ENCODE results near the gene SCFD2. TPM values are rescaled to one million over a fixed set of nuclear protein-coding genes. Genes with fewer than 3 reads are reported as not detected.

The SCFD2 gene
- total RNA-seq, 4 donors from 2014 or later, result 12.7 to 23.7 (median 18.3) TPM

DNA sequence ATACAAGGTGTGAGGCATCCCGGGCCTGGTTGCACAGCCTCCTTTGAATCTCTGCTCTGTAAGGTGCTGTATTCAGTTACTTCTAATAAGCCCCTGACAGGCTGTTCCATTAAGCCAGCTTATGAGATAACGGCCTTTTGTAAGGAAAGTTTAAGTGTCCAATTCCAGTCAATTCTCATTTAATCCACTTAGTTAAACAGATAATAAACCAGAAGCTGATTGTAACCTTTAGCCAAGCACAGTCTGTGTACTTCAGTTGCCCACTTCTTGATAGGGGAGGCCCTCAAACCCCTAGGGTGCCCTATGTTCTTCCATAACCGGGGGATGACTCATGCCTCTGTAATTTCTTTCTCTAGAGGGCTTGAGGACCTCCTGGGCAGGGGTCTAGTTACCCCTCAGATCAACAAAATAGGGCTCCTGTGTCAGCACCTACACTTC is 440.3 kb downstream of the SCFD2 start:
- intact Hi-C loops (cut with DNase I; ENCODE audit: low total_unique reads), result no loop called here
- no peaks in the 10 kb centered on the region for H3K9me3 ChIP-seq
- H3K27me3 ChIP-seq, result no peaks in the 10 kb centered on the region
- no peak overlapping the region for H3K4me3 ChIP-seq
- TF ChIP-seq POLR2A (IDR thresholded peaks at IDR 0.05) (no peak), POLR2AphosphoS5 (IDR thresholded peaks at IDR 0.05) (no peak), EP300 (IDR thresholded peaks at IDR 0.05; ENCODE audit: low read depth) (no peak)
- TF ChIP-seq, protein P1, sequence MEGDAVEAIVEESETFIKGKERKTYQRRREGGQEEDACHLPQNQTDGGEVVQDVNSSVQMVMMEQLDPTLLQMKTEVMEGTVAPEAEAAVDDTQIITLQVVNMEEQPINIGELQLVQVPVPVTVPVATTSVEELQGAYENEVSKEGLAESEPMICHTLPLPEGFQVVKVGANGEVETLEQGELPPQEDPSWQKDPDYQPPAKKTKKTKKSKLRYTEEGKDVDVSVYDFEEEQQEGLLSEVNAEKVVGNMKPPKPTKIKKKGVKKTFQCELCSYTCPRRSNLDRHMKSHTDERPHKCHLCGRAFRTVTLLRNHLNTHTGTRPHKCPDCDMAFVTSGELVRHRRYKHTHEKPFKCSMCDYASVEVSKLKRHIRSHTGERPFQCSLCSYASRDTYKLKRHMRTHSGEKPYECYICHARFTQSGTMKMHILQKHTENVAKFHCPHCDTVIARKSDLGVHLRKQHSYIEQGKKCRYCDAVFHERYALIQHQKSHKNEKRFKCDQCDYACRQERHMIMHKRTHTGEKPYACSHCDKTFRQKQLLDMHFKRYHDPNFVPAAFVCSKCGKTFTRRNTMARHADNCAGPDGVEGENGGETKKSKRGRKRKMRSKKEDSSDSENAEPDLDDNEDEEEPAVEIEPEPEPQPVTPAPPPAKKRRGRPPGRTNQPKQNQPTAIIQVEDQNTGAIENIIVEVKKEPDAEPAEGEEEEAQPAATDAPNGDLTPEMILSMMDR (IDR thresholded peaks at IDR 0.05), result no peak
- in situ Hi-C loops (cut with MboI; ENCODE audit: low pct_ligation_motif_present in 1 of 4, low pct_unique_long_range_greater_than_20kb in 1 of 4, low sequenced_read_pairs in 3 of 4), result no loop called here
- no peaks in the 10 kb centered on the region for H3K36me3 ChIP-seq
- no peak for DNase-seq
- no peaks in the 10 kb centered on the region for H3K4me1 ChIP-seq
- no peak overlapping the region for H3K27ac ChIP-seq
- 89 to 90% methylated on average over 3 of the region's 3 CpGs for WGBS, 2 donors (ENCODE audit: low coverage in 1 of 2)

DNA sequence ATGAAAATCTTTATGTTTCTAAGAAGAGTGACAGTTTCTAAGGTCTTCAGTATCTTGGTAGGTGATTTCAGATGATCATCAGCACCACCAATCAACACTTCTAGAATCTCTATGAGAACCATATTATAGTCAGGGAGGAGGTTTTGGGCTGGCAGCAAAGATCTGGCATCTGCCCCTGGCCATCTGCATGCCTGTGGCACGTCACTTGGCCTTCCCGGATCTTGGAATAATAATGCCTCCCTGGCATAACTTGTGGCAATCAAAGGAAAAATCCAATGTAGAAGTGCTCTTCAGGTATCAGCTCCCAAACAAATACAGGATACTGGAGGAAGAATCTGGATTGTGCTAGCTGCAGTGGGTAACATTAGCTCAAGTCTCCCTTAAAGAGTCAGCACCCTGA is 446.4 kb downstream of the SCFD2 start:
- Histone ChIP-seq H3K36me3 (no peaks in the 10 kb centered on the region), H3K27ac (no peak overlapping the region), H3K9me3 (no peaks in the 10 kb centered on the region), H3K4me3 (no peak overlapping the region), H3K4me1 (peaks cover 0 to 2% (median 2%) of the 10 kb centered on the region in 4 donors), H3K27me3 (no peaks in the 10 kb centered on the region)
- in situ Hi-C loops (cut with MboI; ENCODE audit: low pct_ligation_motif_present in 1 of 4, low pct_unique_long_range_greater_than_20kb in 1 of 4, low sequenced_read_pairs in 3 of 4) (no loop called here), intact Hi-C loops (cut with DNase I; ENCODE audit: low total_unique reads) (no loop called here)
- TF ChIP-seq, protein P1 (IDR thresholded peaks at IDR 0.05), result no peak
- no peak for TF ChIP-seq POLR2AphosphoS5 (IDR thresholded peaks at IDR 0.05)
- TF ChIP-seq EP300 (IDR thresholded peaks at IDR 0.05; ENCODE audit: low read depth), result no peak
- no peak for TF ChIP-seq POLR2A (IDR thresholded peaks at IDR 0.05)
- no peak for DNase-seq
- 86% methylated on average over 2 of the region's 2 CpGs; no CpG with 5 or more reads in 1 of the 2 donors for WGBS, 2 donors (ENCODE audit: low coverage in 1 of 2)

DNA sequence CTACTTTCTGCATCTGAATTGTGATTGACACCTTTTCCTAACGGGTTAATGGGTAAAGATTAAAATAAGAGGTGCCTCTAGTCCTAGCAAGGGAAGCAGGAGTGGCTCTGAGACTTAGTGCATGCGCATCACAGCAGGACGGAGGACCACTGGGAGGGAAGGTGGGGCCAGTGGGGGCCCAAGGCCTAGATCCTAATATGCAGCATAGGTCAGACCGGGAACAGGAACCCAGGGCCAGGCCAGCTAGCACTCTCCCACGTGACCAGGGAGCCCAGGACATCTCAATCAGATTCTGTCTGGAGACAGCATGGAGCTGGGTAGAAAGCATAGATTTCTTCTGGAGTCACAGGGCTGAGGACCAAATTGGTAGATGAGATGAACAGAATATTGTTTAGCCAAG is 448.0 kb downstream of the SCFD2 start:
- WGBS, 2 donors (ENCODE audit: low coverage in 1 of 2), result 96% methylated on average over 5 of the region's 5 CpGs; no CpG with 5 or more reads in 1 of the 2 donors
- no peak overlapping the region for H3K27ac ChIP-seq
- H3K27me3 ChIP-seq, result no peaks in the 10 kb centered on the region
- no peaks in the 10 kb centered on the region for H3K9me3 ChIP-seq
- no peaks in the 10 kb centered on the region for H3K36me3 ChIP-seq
- TF ChIP-seq EP300 (IDR thresholded peaks at IDR 0.05; ENCODE audit: low read depth) (no peak), POLR2A (IDR thresholded peaks at IDR 0.05) (no peak), POLR2AphosphoS5 (IDR thresholded peaks at IDR 0.05) (no peak)
- TF ChIP-seq, protein P1 (IDR thresholded peaks at IDR 0.05), result no peak
- no peak overlapping the region for H3K4me3 ChIP-seq
- intact Hi-C loops (cut with DNase I; ENCODE audit: low total_unique reads), result no loop called here
- H3K4me1 ChIP-seq, result peaks cover 0 to 16% (median 8%) of the 10 kb centered on the region in 4 donors
- in situ Hi-C loops (cut with MboI; ENCODE audit: low pct_ligation_motif_present in 1 of 4, low pct_unique_long_range_greater_than_20kb in 1 of 4, low sequenced_read_pairs in 3 of 4), result no loop called here
- DNase-seq, result no peak

DNA sequence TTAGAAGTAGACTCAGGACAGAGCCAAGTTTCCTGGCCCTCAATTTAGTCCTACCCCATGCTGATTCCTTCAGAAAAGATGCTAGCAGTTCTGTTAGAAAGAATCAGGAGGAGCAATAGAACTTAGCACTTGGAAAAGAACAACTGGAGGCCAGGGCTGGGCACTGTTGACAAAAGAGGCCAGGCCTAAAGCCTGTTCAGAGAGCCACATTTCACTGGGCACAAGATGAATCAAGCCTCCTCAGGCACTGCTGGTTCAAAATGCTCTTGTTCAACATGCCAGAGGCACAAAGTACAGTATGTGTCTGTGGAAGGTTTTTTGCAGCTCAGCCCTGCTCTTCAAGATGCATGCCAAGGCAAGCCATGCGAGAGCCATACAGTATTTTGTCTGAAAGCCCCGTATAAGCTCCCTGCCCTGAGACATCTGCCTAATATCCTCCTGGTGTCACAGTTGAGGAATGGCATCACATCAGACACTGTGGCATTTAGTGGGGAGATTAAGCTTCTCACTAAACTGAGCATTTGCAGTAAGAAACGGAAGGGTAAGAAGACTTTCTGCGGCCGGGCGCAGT is 450.0 kb downstream of the SCFD2 start:
- Histone ChIP-seq H3K4me3 (no peak overlapping the region), H3K36me3 (no peaks in the 10 kb centered on the region), H3K27ac (no peak overlapping the region), H3K9me3 (no peaks in the 10 kb centered on the region), H3K27me3 (no peaks in the 10 kb centered on the region), H3K4me1 (peaks cover 0 to 21% (median 8%) of the 10 kb centered on the region in 4 donors)
- intact Hi-C loops (cut with DNase I; ENCODE audit: low total_unique reads) (no loop called here), in situ Hi-C loops (cut with MboI; ENCODE audit: low pct_ligation_motif_present in 1 of 4, low pct_unique_long_range_greater_than_20kb in 1 of 4, low sequenced_read_pairs in 3 of 4) (no loop called here)
- 88% methylated on average over 6 of the region's 6 CpGs; no CpG with 5 or more reads in 1 of the 2 donors for WGBS, 2 donors (ENCODE audit: low coverage in 1 of 2)
- TF ChIP-seq, protein P1 (IDR thresholded peaks at IDR 0.05), result no peak
- TF ChIP-seq POLR2AphosphoS5 (IDR thresholded peaks at IDR 0.05) (no peak), EP300 (IDR thresholded peaks at IDR 0.05; ENCODE audit: low read depth) (no peak), POLR2A (IDR thresholded peaks at IDR 0.05) (no peak)
- DNase-seq, result no peak
